Loucy (cell line): ENCODE data around the gene ZNF77.
"Not testable (repeated sequence)": the region's sequence is repeated elsewhere in the genome, so short reads cannot be mapped to it uniquely, and the experiment has no call there.

Source experiments
- H2AFZ ChIP-seq: fragments of 200-600 bp; sonication (generic); 2 replicates; pipeline ENCODE4 v1.6.0; 2016; ENCODE audit warnings: antibody characterized with exemption, mild to moderate bottlenecking, low read length, moderate library complexity
- H3F3A ChIP-seq: fragments of 200-600 bp; 2 replicates; pipeline ENCODE4 v1.6.0; 2016; ENCODE audit warnings: antibody characterized with exemption, low read depth, mild to moderate bottlenecking
- H3K27me3 ChIP-seq: fragments of 200-600 bp; sonication (generic); 2 replicates; pipeline ENCODE4 v1.6.1; 2014; ENCODE audit warnings: low read length, mild to moderate bottlenecking; ENCODE audit not compliant: insufficient read depth, poor library complexity, severe bottlenecking
- H3K36me3 ChIP-seq: fragments of 200-600 bp; sonication (generic); 2 replicates; pipeline ENCODE4 v1.6.1; 2016; ENCODE audit warnings: low read length; ENCODE audit not compliant: insufficient read depth
- H3K4me1 ChIP-seq: fragments of 200-600 bp; sonication (generic); 2 replicates; pipeline ENCODE4 v1.5.1; 2014; ENCODE audit warnings: low read length, mild to moderate bottlenecking; ENCODE audit not compliant: insufficient read depth, poor library complexity, severe bottlenecking
- H3K4me2 ChIP-seq: fragments of 200-600 bp; sonication (generic); 2 replicates; pipeline ENCODE4 v1.6.0; 2014; ENCODE audit warnings: antibody characterized with exemption, low read length, low read depth, mild to moderate bottlenecking; ENCODE audit not compliant: poor library complexity, severe bottlenecking
- H3K4me3 ChIP-seq: fragments of 200-600 bp; sonication (generic); 2 replicates; pipeline ENCODE4 v1.5.1; 2014; ENCODE audit warnings: low read length, mild to moderate bottlenecking, mixed read lengths; ENCODE audit not compliant: poor library complexity, severe bottlenecking
- H3K79me2 ChIP-seq: fragments of 200-600 bp; sonication (generic); 2 replicates; pipeline ENCODE4 v1.6.1; 2014; ENCODE audit warnings: low read length; ENCODE audit not compliant: insufficient read depth
- H3K9ac ChIP-seq: fragments of 200-600 bp; sonication (generic); 2 replicates; pipeline ENCODE4 v1.6.0; 2014; ENCODE audit warnings: mild to moderate bottlenecking, low read depth, low read length, moderate library complexity; ENCODE audit not compliant: poor library complexity, severe bottlenecking
- H3K9me2 ChIP-seq: fragments of 200-600 bp; sonication (generic); replicated peaks from 2 replicates; pipeline ENCODE4 v1.6.1; 2016; ENCODE audit warnings: low read depth, low read length, mixed read lengths
- H3K9me3 ChIP-seq: fragments of 200-600 bp; sonication (generic); 2 replicates; pipeline ENCODE4 v1.6.1; 2014; ENCODE audit warnings: mild to moderate bottlenecking, antibody characterized with exemption, low read length, low read depth; ENCODE audit not compliant: insufficient read depth
- H4K20me1 ChIP-seq: fragments of 200-600 bp; sonication (generic); 2 replicates; pipeline ENCODE4 v1.6.0; 2014; ENCODE audit warnings: antibody characterized with exemption, low read length, mild to moderate bottlenecking; ENCODE audit not compliant: insufficient read depth, poor library complexity, severe bottlenecking
- CTCF ChIP-seq: fragments of 200-600 bp; sonication (generic); conservative IDR thresholded peaks from 2 replicates; pipeline ENCODE4 v1.5.1; 2014; ENCODE audit warnings: mild to moderate bottlenecking, antibody characterized with exemption, low read length
- EZH2phosphoT487 ChIP-seq: fragments of 200-600 bp; IDR thresholded peaks from 2 replicates; pipeline ENCODE4 v1.6.1; 2018; ENCODE audit warnings: antibody characterized with exemption, mild to moderate bottlenecking, moderate library complexity, borderline replicate concordance

Gene ZNF77

DNA sequence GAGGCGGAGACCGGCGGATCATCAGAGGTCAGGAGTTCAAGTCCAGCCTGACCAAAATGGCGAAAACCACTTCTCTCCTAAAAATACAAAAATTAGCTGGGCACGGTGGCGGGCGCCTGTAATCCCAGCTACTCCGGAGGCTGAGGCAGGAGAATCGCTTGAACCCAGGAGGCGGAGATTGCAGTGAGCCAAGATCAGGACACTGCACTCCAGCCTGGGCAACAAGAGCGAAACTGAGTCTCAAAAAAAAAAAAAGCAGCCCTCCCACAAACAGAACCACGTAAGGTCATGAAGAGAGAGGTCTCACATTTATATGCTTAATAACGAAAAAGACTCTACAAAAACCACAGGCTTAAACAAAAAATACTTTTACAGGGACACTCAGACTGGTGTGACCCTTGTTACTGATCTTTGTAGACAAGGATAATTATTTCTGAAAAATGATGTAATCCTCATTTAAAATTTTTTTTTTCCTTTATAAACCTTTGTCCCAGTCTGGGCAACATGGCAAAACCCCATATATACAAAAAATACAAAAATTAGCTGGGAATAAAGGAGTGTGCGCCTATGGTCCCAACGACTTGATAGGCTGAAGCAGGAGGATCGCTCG lies 909 bp upstream of the ZNF77 start:
- Histone ChIP-seq H3K36me3 (no peaks in the 10 kb centered on the region), H3K27me3 (no peaks in the 10 kb centered on the region), H3K4me3 (peak overlapping the region; percentile 84), H3K9ac (peak overlapping the region; percentile 49), H3K4me1 (peaks cover 20% of the 10 kb centered on the region), H2AFZ (peak overlapping the region; percentile 89), H3F3A (no peaks in the 10 kb centered on the region), H4K20me1 (no peaks in the 10 kb centered on the region), H3K4me2 (peak overlapping the region; percentile 64), H3K9me2 (no peaks in the 10 kb centered on the region), H3K9me3 (no peaks in the 10 kb centered on the region), H3K79me2 (peaks cover 21% of the 10 kb centered on the region)
- TF ChIP-seq EZH2phosphoT487 (no peak), CTCF (no peak)

DNA sequence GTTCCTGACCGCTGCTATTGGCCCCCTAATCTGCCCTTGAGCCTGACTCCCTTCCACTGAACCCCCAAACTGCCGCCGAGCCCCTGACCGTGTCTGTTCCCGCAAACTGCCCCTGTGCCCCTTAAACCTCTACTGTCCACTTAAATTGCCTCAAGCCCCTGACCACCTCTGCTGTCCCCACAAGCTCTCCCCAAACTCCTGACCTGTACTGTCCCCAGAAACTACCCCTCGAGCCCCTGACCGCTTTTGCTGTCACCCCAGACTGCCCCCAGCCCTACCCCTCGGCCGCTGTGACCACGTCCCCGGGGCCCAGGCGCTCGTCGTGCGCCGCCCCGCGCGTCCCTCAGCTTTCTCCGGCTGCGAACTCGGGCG lies 382 bp downstream of the ZNF77 start:
- no peaks in the 10 kb centered on the region for H3K9me3 ChIP-seq
- no peaks in the 10 kb centered on the region for H3K36me3 ChIP-seq
- peak overlapping the region; percentile 76 for H3K9ac ChIP-seq
- peak overlapping the region; percentile 84 for H3K4me3 ChIP-seq
- H2AFZ ChIP-seq = peak overlapping the region; percentile 79
- H3K79me2 ChIP-seq = peaks cover 14% of the 10 kb centered on the region
- H3K4me1 ChIP-seq = peaks cover 18% of the 10 kb centered on the region
- H3K27me3 ChIP-seq = no peaks in the 10 kb centered on the region
- H3K4me2 ChIP-seq = peak overlapping the region; percentile 81
- no peaks in the 10 kb centered on the region for H3F3A ChIP-seq
- TF ChIP-seq EZH2phosphoT487 = no peak
- no peak for TF ChIP-seq CTCF
- no peaks in the 10 kb centered on the region for H3K9me2 ChIP-seq
- no peaks in the 10 kb centered on the region for H4K20me1 ChIP-seq

DNA sequence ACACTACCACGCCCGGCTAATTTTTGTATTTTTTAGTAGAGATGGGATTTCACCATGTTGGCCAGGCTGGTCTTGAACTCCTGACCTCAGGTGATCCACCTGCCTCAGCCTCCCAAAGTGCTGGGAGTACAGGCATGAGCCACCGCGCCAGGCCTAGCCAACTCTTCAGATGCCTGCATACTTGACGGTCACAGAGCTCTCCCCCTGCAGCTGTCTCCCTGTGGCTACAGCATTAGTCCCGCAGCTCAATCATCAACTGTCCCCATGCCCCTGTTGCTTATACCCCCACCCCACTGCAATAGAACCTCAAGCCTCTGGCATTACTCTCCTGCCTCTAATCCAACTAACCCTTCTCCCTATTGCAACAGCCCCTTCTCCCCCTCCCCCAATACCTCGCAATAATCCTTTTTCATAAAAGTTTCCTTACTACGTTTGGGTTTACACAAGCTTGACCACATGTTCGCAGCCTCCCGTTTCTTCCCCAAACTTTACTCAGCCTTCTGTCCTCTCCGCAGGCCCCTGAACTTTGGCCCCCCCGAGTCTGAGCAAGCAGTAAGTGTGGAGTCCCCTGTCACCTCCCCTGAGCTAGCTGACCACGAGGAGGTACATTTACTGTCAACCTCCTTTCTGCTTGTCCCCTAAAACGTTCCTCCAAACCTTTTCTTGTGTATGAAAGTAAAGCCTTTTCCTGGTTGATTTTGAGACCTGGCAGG lies 1.7 kb downstream of the ZNF77 start:
- H3K4me2 ChIP-seq = peak overlapping the region; percentile 81

GRCh38 chr19:2935863-2936262 lies 8.9 kb downstream of the ZNF77 start:
- H3K4me1 ChIP-seq, H3F3A ChIP-seq, H3K9ac ChIP-seq, H4K20me1 ChIP-seq, H2AFZ ChIP-seq, H3K4me3 ChIP-seq, H3K79me2 ChIP-seq, H3K27me3 ChIP-seq, H3K9me2 ChIP-seq, H3K4me2 ChIP-seq: not testable (repeated sequence)
- Histone ChIP-seq H3K36me3 (peaks cover 35% of the 10 kb centered on the region; the same call in 1 of the 2 replicates), H3K9me3 (peaks cover 24% of the 10 kb centered on the region; the same call in 1 of the 2 replicates)

More for the DNA sequence above, 1.7 kb downstream of the ZNF77 start:
- Histone ChIP-seq H2AFZ (no peak overlapping the region), H3K4me1 (peaks cover 14% of the 10 kb centered on the region), H3K4me3 (peak overlapping the region; percentile 32), H3K9me2 (no peaks in the 10 kb centered on the region), H3K9me3 (no peaks in the 10 kb centered on the region), H4K20me1 (no peaks in the 10 kb centered on the region), H3K36me3 (0 out of 2 replicates have a peak, but pooled peaks cover 4% of the 10 kb centered on the region), H3K27me3 (no peaks in the 10 kb centered on the region), H3K79me2 (peaks cover 8% of the 10 kb centered on the region), H3K9ac (no peak overlapping the region), H3F3A (no peaks in the 10 kb centered on the region)
- no peak for TF ChIP-seq EZH2phosphoT487
- TF ChIP-seq CTCF = no peak
